Measurements from ENCODE around the gene ADSL. TPM values are rescaled to one million over a fixed set of nuclear protein-coding genes. Genes with fewer than 3 reads are reported as not detected.

Gene ADSL
- total RNA-seq, 4 donors from 2014 or later: 32.0 to 98.1 (median 77.8) TPM

GRCh38 chr22:40383905-40384304 is 37.6 kb downstream of the ADSL start:
- Histone ChIP-seq H3K4me1 (peaks cover 0 to 36% (median 6%) of the 10 kb centered on the region in 3 donors), H3K4me3 (no peak overlapping the region), H3K36me3 (peaks cover 0 to 5% (median 0%) of the 10 kb centered on the region in 3 donors), H3K9me3 (no peaks in the 10 kb centered on the region), H3K27ac (no peak overlapping the region), H3K27me3 (no peaks in the 10 kb centered on the region)
- intact Hi-C loops (cut with DNase I): no loop called here
- WGBS, 2 donors: 66 to 75% methylated on average over 3 of the region's 3 CpGs
- TF ChIP-seq POLR2A (IDR thresholded peaks at IDR 0.05): no peak
- TF ChIP-seq CTCF (IDR thresholded peaks at IDR 0.05): no peak
- no peak for DNase-seq

- Histone ChIP-seq H3K4me3 (no peak overlapping the region), H3K36me3 (peaks cover 0 to 5% (median 0%) of the 10 kb centered on the region in 3 donors), H3K4me1 (peaks cover 0 to 36% (median 6%) of the 10 kb centered on the region in 3 donors), H3K27me3 (no peaks in the 10 kb centered on the region), H3K27ac (peak overlapping the region in 3 of 4 donors; percentile 22 to 57 (median 24)), H3K9me3 (no peaks in the 10 kb centered on the region)
- TF ChIP-seq CTCF (IDR thresholded peaks at IDR 0.05): no peak
- TF ChIP-seq POLR2A (IDR thresholded peaks at IDR 0.05): no peak
- intact Hi-C loops (cut with DNase I): no loop called here
- DNase-seq: no peak
- 42 to 57% methylated on average over 10 of the region's 10 CpGs for WGBS, 2 donors
Measured at GRCh38 chr22:40385036-40385782, 38.9 kb downstream of the ADSL start.

- Histone ChIP-seq H3K27ac (peak overlapping the region; percentile 10 to 45 (median 24)), H3K36me3 (no peaks in the 10 kb centered on the region), H3K9me3 (no peaks in the 10 kb centered on the region), H3K4me1 (peaks cover under 1 to 44% (median 6%) of the 10 kb centered on the region in 3 donors), H3K27me3 (no peaks in the 10 kb centered on the region), H3K4me3 (no peak overlapping the region)
- intact Hi-C loops (cut with DNase I): no loop called here
- WGBS, 2 donors: 68 to 69% methylated on average over 5 of the region's 5 CpGs
- TF ChIP-seq POLR2A (IDR thresholded peaks at IDR 0.05) (no peak), CTCF (IDR thresholded peaks at IDR 0.05) (no peak)
- no peak for DNase-seq
Measured at GRCh38 chr22:40387746-40388145, 41.4 kb downstream of the ADSL start.

GRCh38 chr22:40388231-40388630 is 41.9 kb downstream of the ADSL start:
- 67 to 78% methylated on average over 4 of the region's 4 CpGs for WGBS, 2 donors
- H3K9me3 ChIP-seq: no peaks in the 10 kb centered on the region
- H3K4me3 ChIP-seq: no peak overlapping the region
- H3K4me1 ChIP-seq: peaks cover 4 to 44% (median 6%) of the 10 kb centered on the region in 3 donors
- DNase-seq: no peak
- intact Hi-C loops (cut with DNase I): no loop called here
- H3K27ac ChIP-seq: peak overlapping the region in 3 of 4 donors; percentile 22 to 45 (median 25)
- H3K36me3 ChIP-seq: no peaks in the 10 kb centered on the region
- TF ChIP-seq POLR2A (IDR thresholded peaks at IDR 0.05) (no peak), CTCF (IDR thresholded peaks at IDR 0.05) (no peak)
- no peaks in the 10 kb centered on the region for H3K27me3 ChIP-seq

GRCh38 chr22:40391417-40391816 is 45.1 kb downstream of the ADSL start:
- WGBS, 2 donors: 62 to 77% methylated on average over 2 of the region's 2 CpGs
- Histone ChIP-seq H3K27me3 (no peaks in the 10 kb centered on the region), H3K27ac (no peak overlapping the region), H3K4me1 (peaks cover 2 to 36% (median 4%) of the 10 kb centered on the region in 3 donors), H3K4me3 (no peak overlapping the region), H3K9me3 (no peaks in the 10 kb centered on the region), H3K36me3 (peaks cover 0 to 9% (median 0%) of the 10 kb centered on the region in 3 donors)
- no peak for DNase-seq
- TF ChIP-seq CTCF (IDR thresholded peaks at IDR 0.05) (no peak), POLR2A (IDR thresholded peaks at IDR 0.05) (no peak)
- intact Hi-C loops (cut with DNase I): no loop called here
